GM12801 (cell line): Measurements from ENCODE around the gene TGFBR3.

Source experiments
- CTCF ChIP-seq: IDR thresholded peaks from one replicate; pipeline ENCODE4 v1.5.1; 2011; ENCODE audit warnings: control low read depth; ENCODE audit not compliant: insufficient read length; ENCODE audit errors: extremely low read depth

TGFBR3 gene

GRCh38 chr1:91784616-91785015 is 101.3 kb downstream of the TGFBR3 start:
- no peak for TF ChIP-seq CTCF

GRCh38 chr1:91784191-91784590 is 101.8 kb downstream of the TGFBR3 start:
- TF ChIP-seq CTCF: no peak

GRCh38 chr1:91783423-91784170 is 102.4 kb downstream of the TGFBR3 start:
- no peak for TF ChIP-seq CTCF

GRCh38 chr1:91781901-91782622 is 103.9 kb downstream of the TGFBR3 start:
- no peak for TF ChIP-seq CTCF

- TF ChIP-seq CTCF: no peak
Observed at GRCh38 chr1:91781371-91781825, 104.6 kb downstream of the TGFBR3 start.

- no peak for TF ChIP-seq CTCF
Observed at GRCh38 chr1:91779548-91780021, 106.4 kb downstream of the TGFBR3 start.

GRCh38 chr1:91778964-91779363 is 107.0 kb downstream of the TGFBR3 start:
- TF ChIP-seq CTCF: no peak
